GM12801 (cell line): Measurements from ENCODE around the gene DNAAF1.

Experiments used
- TF ChIP-seq, protein P1 (sequence below): IDR thresholded peaks from one replicate; pipeline ENCODE4 v1.5.1; 2011; ENCODE audit warnings: control low read depth; ENCODE audit not compliant: insufficient read length; ENCODE audit errors: extremely low read depth

The DNAAF1 gene

DNA sequence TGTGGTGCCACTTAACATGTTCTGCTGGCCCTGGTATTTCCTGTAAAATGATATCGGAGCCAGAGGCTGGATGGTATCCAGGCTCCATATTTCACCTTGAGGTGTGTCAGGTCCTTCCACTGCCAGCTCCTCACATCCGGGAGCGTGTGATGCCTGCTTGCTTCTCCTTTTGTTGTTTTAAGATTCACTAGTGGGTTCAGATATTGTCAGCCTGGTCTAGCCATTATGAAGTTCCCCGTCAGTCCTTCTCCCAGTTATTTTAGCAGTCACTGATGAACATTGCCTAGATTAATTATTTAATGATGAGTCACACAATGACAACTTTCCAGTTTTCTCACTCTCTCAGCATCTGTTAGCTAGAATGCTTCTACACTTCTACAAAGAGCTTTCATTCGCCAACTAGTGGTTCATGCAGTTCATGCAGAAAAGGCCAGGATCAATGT, 11.3 kb downstream of the DNAAF1 start:
- TF ChIP-seq, protein P1, sequence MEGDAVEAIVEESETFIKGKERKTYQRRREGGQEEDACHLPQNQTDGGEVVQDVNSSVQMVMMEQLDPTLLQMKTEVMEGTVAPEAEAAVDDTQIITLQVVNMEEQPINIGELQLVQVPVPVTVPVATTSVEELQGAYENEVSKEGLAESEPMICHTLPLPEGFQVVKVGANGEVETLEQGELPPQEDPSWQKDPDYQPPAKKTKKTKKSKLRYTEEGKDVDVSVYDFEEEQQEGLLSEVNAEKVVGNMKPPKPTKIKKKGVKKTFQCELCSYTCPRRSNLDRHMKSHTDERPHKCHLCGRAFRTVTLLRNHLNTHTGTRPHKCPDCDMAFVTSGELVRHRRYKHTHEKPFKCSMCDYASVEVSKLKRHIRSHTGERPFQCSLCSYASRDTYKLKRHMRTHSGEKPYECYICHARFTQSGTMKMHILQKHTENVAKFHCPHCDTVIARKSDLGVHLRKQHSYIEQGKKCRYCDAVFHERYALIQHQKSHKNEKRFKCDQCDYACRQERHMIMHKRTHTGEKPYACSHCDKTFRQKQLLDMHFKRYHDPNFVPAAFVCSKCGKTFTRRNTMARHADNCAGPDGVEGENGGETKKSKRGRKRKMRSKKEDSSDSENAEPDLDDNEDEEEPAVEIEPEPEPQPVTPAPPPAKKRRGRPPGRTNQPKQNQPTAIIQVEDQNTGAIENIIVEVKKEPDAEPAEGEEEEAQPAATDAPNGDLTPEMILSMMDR = no peak

- TF ChIP-seq, protein P1 = no peak
Observed at GRCh38 chr16:84159007-84159406, 13.9 kb downstream of the DNAAF1 start.

DNA sequence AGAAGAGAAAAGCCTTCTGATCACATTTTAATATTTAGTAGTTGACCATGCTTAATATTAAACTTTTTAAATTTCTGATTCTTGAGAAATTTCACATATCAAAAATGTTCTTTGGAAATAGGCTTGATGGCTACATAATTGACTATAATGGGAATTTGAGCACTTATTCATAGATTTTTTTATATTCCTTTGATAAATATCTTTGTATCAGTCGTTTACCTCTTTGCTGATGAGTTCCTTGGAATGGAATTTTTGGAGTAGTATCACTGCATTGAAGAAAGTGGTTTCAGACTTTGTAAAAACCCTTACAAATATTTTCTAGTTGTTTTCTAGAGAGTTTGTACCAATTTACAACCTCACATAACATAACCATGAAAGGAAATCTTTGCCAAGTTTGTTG, 14.7 kb downstream of the DNAAF1 start:
- TF ChIP-seq, protein P1 = no peak

- TF ChIP-seq, protein P1 = no peak
Observed at GRCh38 chr16:84161037-84161436, 15.9 kb downstream of the DNAAF1 start.

DNA sequence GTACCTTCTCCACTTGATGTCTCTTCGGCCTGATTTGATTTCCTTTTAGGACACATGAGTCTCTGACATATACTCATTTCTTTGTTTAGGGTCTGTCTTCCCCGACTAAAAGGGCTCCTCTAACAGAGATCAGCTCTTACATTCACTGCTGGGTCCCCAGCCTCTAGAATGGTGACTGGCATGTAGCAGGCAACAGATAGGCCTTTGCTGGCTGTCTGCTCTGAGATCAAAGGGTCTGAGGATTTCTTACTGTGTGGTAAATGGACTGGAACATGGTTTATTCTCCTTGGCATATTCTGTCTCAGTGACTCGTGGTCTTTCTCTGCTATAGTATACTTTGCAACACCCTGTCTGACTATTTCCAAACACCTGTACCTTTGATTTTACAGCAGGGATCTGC, 16.7 kb downstream of the DNAAF1 start:
- TF ChIP-seq, protein P1 = no peak

GRCh38 chr16:84165746-84166145, 20.6 kb downstream of the DNAAF1 start:
- TF ChIP-seq, protein P1 = no peak

- TF ChIP-seq, protein P1 = no peak
Observed at GRCh38 chr16:84166796-84167695, 21.9 kb downstream of the DNAAF1 start.
